ENCODE results near the gene DHDH. TPM values are rescaled to one million over a fixed set of nuclear protein-coding genes. Genes with fewer than 3 reads are reported as not detected.

Gene DHDH
- total and polyA plus RNA-seq, 2 of the 13 experiments (the other 11 are each of a cell fraction or from before 2014, with no cell fraction given) = 0.13 to 0.91 TPM

DNA sequence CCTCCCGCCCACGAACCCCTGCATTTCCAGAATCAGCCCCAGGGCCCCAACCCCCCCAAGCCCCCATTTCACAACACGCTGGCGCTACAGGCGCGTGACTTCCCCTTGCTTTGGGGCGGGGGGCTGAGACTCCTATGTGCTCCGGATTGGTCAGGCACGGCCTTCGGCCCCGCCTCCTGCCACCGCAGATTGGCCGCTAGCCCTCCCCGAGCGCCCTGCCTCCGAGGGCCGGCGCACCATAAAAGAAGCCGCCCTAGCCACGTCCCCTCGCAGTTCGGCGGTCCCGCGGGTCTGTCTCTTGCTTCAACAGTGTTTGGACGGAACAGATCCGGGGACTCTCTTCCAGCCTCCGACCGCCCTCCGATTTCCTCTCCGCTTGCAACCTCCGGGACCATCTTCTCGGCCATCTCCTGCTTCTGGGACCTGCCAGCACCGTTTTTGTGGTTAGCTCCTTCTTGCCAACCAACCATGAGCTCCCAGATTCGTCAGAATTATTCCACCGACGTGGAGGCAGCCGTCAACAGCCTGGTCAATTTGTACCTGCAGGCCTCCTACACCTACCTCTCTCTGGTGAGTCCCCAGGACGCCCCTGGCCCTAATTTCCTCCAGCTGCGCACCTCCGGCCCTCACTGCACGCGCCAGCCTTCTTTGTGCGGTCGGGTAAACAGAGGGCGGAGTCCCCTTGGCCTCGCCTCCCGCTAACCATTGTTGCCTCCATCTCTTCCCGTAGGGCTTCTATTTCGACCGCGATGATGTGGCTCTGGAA lies 31.7 kb downstream of the DHDH start, which contains the start of gene FTL (continued):
- peak; percentile 80 for TF ChIP-seq ZNF781 (CRISPR knock-in tag; IDR thresholded peaks at IDR 0.05; ENCODE audit: borderline replicate concordance, not compliant biosample characterization)
- TF ChIP-seq PHF20 (CRISPR knock-in tag; IDR thresholded peaks at IDR 0.05) = no peak; the same call in 1 of the 2 replicates
- TF ChIP-seq SIX1 (CRISPR knock-in tag; IDR thresholded peaks at IDR 0.05; ENCODE audit: borderline replicate concordance) = no peak
- peak; percentile 82; the same call in 1 of the 2 replicates for TF ChIP-seq ZNF232 (CRISPR knock-in tag; IDR thresholded peaks at IDR 0.05; ENCODE audit: borderline replicate concordance)
- TF ChIP-seq, protein P1, sequence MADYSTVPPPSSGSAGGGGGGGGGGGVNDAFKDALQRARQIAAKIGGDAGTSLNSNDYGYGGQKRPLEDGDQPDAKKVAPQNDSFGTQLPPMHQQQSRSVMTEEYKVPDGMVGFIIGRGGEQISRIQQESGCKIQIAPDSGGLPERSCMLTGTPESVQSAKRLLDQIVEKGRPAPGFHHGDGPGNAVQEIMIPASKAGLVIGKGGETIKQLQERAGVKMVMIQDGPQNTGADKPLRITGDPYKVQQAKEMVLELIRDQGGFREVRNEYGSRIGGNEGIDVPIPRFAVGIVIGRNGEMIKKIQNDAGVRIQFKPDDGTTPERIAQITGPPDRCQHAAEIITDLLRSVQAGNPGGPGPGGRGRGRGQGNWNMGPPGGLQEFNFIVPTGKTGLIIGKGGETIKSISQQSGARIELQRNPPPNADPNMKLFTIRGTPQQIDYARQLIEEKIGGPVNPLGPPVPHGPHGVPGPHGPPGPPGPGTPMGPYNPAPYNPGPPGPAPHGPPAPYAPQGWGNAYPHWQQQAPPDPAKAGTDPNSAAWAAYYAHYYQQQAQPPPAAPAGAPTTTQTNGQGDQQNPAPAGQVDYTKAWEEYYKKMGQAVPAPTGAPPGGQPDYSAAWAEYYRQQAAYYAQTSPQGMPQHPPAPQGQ (CRISPR knock-in tag; IDR thresholded peaks at IDR 0.05; ENCODE audit: borderline replicate concordance) = no peak
- peak; percentile 69; the same call in 1 of the 2 replicates for TF ChIP-seq ZNF589 (CRISPR knock-in tag; conservative IDR thresholded peaks at IDR 0.05)
- TF ChIP-seq ZC3H13 (CRISPR knock-in tag; IDR thresholded peaks at IDR 0.05) = peak; percentile 96
- no peak for TF ChIP-seq SP140L (CRISPR knock-in tag; IDR thresholded peaks at IDR 0.05; ENCODE audit: borderline replicate concordance)
- peak; percentile 93 for TF ChIP-seq REPIN1 (CRISPR knock-in tag; IDR thresholded peaks at IDR 0.05; ENCODE audit: borderline replicate concordance, low read depth)
- peak; percentile 58; the same call in 1 of the 2 replicates for TF ChIP-seq ZNF343 (CRISPR knock-in tag; IDR thresholded peaks at IDR 0.05)
- peak; percentile 92 for TF ChIP-seq MED1 (CRISPR knock-in tag; IDR thresholded peaks at IDR 0.05)
- TF ChIP-seq ZNF251 (CRISPR knock-in tag; IDR thresholded peaks at IDR 0.05) = 0 out of 2 replicates have a peak, but pooled peaks have one; percentile 41
- peak; percentile 71; the same call in 1 of the 2 replicates for TF ChIP-seq ZNF335 (CRISPR knock-in tag; IDR thresholded peaks at IDR 0.05)
- TF ChIP-seq ZNF75D (CRISPR knock-in tag; IDR thresholded peaks at IDR 0.05; ENCODE audit: borderline replicate concordance) = peak; percentile 87
- TF ChIP-seq, protein P2, sequence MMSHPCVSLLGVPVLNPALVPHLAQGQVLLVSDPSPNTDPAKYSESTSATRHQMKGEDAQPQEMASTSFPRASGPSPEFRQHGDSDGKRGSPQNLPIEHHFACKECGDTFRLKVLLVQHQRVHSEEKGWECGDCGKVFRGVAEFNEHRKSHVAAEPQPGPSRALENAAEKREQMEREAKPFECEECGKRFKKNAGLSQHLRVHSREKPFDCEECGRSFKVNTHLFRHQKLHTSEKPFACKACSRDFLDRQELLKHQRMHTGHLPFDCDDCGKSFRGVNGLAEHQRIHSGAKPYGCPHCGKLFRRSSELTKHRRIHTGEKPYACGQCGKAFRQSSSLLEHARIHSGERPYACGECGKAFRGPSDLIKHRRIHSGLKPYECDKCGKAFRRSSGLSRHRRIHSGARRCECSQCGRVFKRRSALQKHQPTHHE (CRISPR knock-in tag; IDR thresholded peaks at IDR 0.05; ENCODE audit: borderline replicate concordance) = peak; percentile 90; the same call in 1 of the 2 replicates
- TF ChIP-seq, protein P3, sequence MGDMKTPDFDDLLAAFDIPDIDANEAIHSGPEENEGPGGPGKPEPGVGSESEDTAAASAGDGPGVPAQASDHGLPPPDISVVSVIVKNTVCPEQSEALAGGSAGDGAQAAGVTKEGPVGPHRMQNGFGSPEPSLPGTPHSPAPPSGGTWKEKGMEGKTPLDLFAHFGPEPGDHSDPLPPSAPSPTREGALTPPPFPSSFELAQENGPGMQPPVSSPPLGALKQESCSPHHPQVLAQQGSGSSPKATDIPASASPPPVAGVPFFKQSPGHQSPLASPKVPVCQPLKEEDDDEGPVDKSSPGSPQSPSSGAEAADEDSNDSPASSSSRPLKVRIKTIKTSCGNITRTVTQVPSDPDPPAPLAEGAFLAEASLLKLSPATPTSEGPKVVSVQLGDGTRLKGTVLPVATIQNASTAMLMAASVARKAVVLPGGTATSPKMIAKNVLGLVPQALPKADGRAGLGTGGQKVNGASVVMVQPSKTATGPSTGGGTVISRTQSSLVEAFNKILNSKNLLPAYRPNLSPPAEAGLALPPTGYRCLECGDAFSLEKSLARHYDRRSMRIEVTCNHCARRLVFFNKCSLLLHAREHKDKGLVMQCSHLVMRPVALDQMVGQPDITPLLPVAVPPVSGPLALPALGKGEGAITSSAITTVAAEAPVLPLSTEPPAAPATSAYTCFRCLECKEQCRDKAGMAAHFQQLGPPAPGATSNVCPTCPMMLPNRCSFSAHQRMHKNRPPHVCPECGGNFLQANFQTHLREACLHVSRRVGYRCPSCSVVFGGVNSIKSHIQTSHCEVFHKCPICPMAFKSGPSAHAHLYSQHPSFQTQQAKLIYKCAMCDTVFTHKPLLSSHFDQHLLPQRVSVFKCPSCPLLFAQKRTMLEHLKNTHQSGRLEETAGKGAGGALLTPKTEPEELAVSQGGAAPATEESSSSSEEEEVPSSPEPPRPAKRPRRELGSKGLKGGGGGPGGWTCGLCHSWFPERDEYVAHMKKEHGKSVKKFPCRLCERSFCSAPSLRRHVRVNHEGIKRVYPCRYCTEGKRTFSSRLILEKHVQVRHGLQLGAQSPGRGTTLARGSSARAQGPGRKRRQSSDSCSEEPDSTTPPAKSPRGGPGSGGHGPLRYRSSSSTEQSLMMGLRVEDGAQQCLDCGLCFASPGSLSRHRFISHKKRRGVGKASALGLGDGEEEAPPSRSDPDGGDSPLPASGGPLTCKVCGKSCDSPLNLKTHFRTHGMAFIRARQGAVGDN (CRISPR knock-in tag; IDR thresholded peaks at IDR 0.05) = peak; percentile 88
- TF ChIP-seq CEBPG (CRISPR knock-in tag; IDR thresholded peaks at IDR 0.05) = peak; percentile 64
- peak; percentile 99 for TF ChIP-seq CBX1 (IDR thresholded peaks at IDR 0.05; ENCODE audit: low read depth)
- peak; percentile 77 for TF ChIP-seq U2AF1 (optimal IDR thresholded peaks at IDR 0.05; ENCODE audit: low read depth, low read length)
- peak; percentile 64; the same call in 1 of the 2 replicates for TF ChIP-seq TSC22D2 (CRISPR knock-in tag; IDR thresholded peaks at IDR 0.05; ENCODE audit: borderline replicate concordance)
- TF ChIP-seq PTBP1 (IDR thresholded peaks at IDR 0.05; ENCODE audit: low read depth, low read length, poor library complexity, severe bottlenecking) = no peak
- TF ChIP-seq BCL6 (CRISPR knock-in tag; IDR thresholded peaks at IDR 0.05) = 0 out of 2 replicates have a peak, but pooled peaks have one; percentile 31
